ENCODE data around the gene VPREB3. TPM values are rescaled to one million over a fixed set of nuclear protein-coding genes. Genes with fewer than 3 reads are reported as not detected.
"Not testable (repeated sequence)": the region's sequence is repeated elsewhere in the genome, so short reads cannot be mapped to it uniquely, and the experiment has no call there.

VPREB3 gene
- total RNA-seq, 3 donors from 2014 or later (not counting 1 experiment from before 2014, with no cell fraction given), result not detected

- H3K4me3 Mint-ChIP-seq, result no peak overlapping the region
- no peak for ATAC-seq
- Histone ChIP-seq H3K9me3 (ENCODE audit: control insufficient read depth, insufficient read depth, low read length) (no peaks in the 10 kb centered on the region), H3K4me1 (ENCODE audit: control insufficient read depth, insufficient read depth, low read length) (no peaks in the 10 kb centered on the region), H3K27me3 (ENCODE audit: control insufficient read depth, insufficient read depth, low read length) (no peaks in the 10 kb centered on the region), H3K36me3 (ENCODE audit: control insufficient read depth, insufficient read depth, low read length) (peaks cover 28% of the 10 kb centered on the region), H3K4me3 (ENCODE audit: low read length) (no peak overlapping the region), H3K27ac (ENCODE audit: low read length) (no peak overlapping the region)
- H3K4me1 Mint-ChIP-seq, result peaks cover 12 to 19% of the 10 kb centered on the region in 2 donors
- no peak overlapping the region for H3K27ac Mint-ChIP-seq
- no peak for TF ChIP-seq CTCF (IDR thresholded peaks at IDR 0.05)
- no peak for DNase-seq
- H3K36me3 Mint-ChIP-seq, result peaks cover 13% of the 10 kb centered on the region
- no peaks in the 10 kb centered on the region for H3K9me3 Mint-ChIP-seq
- H3K27me3 Mint-ChIP-seq (ENCODE audit: low read depth in 2 of 2), result no peaks in the 10 kb centered on the region
- 96% methylated on average over 7 of the region's 7 CpGs for WGBS (ENCODE audit: insufficient coverage)
- intact Hi-C loops (cut with micrococcal nuclease), result no loop called here
Observed at GRCh38 chr22:23742505-23743264, 11.5 kb downstream of the VPREB3 start.

GRCh38 chr22:23737696-23738095 is 16.5 kb downstream of the VPREB3 start:
- Mint-ChIP-seq H3K4me3 (no peak overlapping the region), H3K9me3 (no peaks in the 10 kb centered on the region), H3K27me3 (ENCODE audit: low read depth in 2 of 2) (no peaks in the 10 kb centered on the region), H3K36me3 (no peaks in the 10 kb centered on the region), H3K4me1 (no peaks in the 10 kb centered on the region), H3K27ac (no peak overlapping the region)
- H3K36me3 ChIP-seq (ENCODE audit: control insufficient read depth, insufficient read depth, low read length), result peaks cover 9% of the 10 kb centered on the region
- no peak overlapping the region for H3K27ac ChIP-seq (ENCODE audit: low read length)
- no peak for ATAC-seq
- no peaks in the 10 kb centered on the region for H3K4me1 ChIP-seq (ENCODE audit: control insufficient read depth, insufficient read depth, low read length)
- no peak for DNase-seq
- no peak for TF ChIP-seq CTCF (IDR thresholded peaks at IDR 0.05)
- no peaks in the 10 kb centered on the region for H3K27me3 ChIP-seq (ENCODE audit: control insufficient read depth, insufficient read depth, low read length)
- H3K4me3 ChIP-seq (ENCODE audit: low read length), result no peak overlapping the region
- intact Hi-C loops (cut with micrococcal nuclease), result no loop called here
- H3K9me3 ChIP-seq (ENCODE audit: control insufficient read depth, insufficient read depth, low read length), result no peaks in the 10 kb centered on the region

GRCh38 chr22:23728108-23728507 is 26.1 kb downstream of the VPREB3 start:
- H3K4me3 Mint-ChIP-seq; H3K27me3 ChIP-seq (ENCODE audit: control insufficient read depth, insufficient read depth, low read length); H3K4me3 ChIP-seq (ENCODE audit: low read length); H3K9me3 ChIP-seq (ENCODE audit: control insufficient read depth, insufficient read depth, low read length); DNase-seq; H3K27ac Mint-ChIP-seq; H3K36me3 ChIP-seq (ENCODE audit: control insufficient read depth, insufficient read depth, low read length); intact Hi-C loops (cut with micrococcal nuclease); H3K9me3 Mint-ChIP-seq; H3K27ac ChIP-seq (ENCODE audit: low read length); H3K27me3 Mint-ChIP-seq (ENCODE audit: low read depth in 2 of 2); ATAC-seq; H3K36me3 Mint-ChIP-seq; H3K4me1 Mint-ChIP-seq; H3K4me1 ChIP-seq (ENCODE audit: control insufficient read depth, insufficient read depth, low read length): not testable (repeated sequence)
- 92% methylated on average over 4 of the region's 4 CpGs for WGBS (ENCODE audit: insufficient coverage)

GRCh38 chr22:23722724-23723123 is 31.5 kb downstream of the VPREB3 start:
- 89% methylated on average over 2 of the region's 2 CpGs for WGBS (ENCODE audit: insufficient coverage)
- H3K4me3 ChIP-seq (ENCODE audit: low read length), result no peak overlapping the region
- H3K4me1 ChIP-seq (ENCODE audit: control insufficient read depth, insufficient read depth, low read length), result no peaks in the 10 kb centered on the region
- ATAC-seq (no peak), DNase-seq (no peak)
- Mint-ChIP-seq H3K4me1 (no peaks in the 10 kb centered on the region), H3K27me3 (ENCODE audit: low read depth in 2 of 2) (no peaks in the 10 kb centered on the region), H3K4me3 (no peak overlapping the region), H3K9me3 (no peaks in the 10 kb centered on the region), H3K36me3 (no peaks in the 10 kb centered on the region), H3K27ac (no peak overlapping the region)
- intact Hi-C loops (cut with micrococcal nuclease), result no loop called here
- no peak for TF ChIP-seq CTCF (IDR thresholded peaks at IDR 0.05)
- H3K27me3 ChIP-seq (ENCODE audit: control insufficient read depth, insufficient read depth, low read length), result no peaks in the 10 kb centered on the region
- no peaks in the 10 kb centered on the region for H3K36me3 ChIP-seq (ENCODE audit: control insufficient read depth, insufficient read depth, low read length)
- H3K27ac ChIP-seq (ENCODE audit: low read length), result no peak overlapping the region
- no peaks in the 10 kb centered on the region for H3K9me3 ChIP-seq (ENCODE audit: control insufficient read depth, insufficient read depth, low read length)
